Colonic mucosa (tissue), 4 donors: Measurements from ENCODE around the gene FBXO8. TPM values are rescaled to one million over a fixed set of nuclear protein-coding genes. Genes with fewer than 3 reads are reported as not detected.

Experiments used
- DNase-seq: peaks from one replicate; pipeline ENCODE4 v3.0.0-alpha.2; 2020
- H3K27ac ChIP-seq: fragments of 200-600 bp; one replicate; pipeline ENCODE4 v1.8.0; 2021
- H3K27me3 ChIP-seq: fragments of 200-600 bp; one replicate; pipeline ENCODE4 v1.8.0; 2021
- H3K36me3 ChIP-seq: fragments of 200-600 bp; one replicate; pipeline ENCODE4 v1.8.0; 2021
- H3K4me1 ChIP-seq: fragments of 200-600 bp; one replicate; pipeline ENCODE4 v1.8.0; 2021; ENCODE audit warnings: mild to moderate bottlenecking
- H3K4me3 ChIP-seq: fragments of 200-600 bp; one replicate; pipeline ENCODE4 v1.8.0; 2021
- H3K9ac ChIP-seq, 2 donors: one replicate each; pipeline ENCODE4 v1.7.0; 2013; ENCODE audit warnings: control low read depth in 2 of 2, low read depth in 2 of 2, low read length in 2 of 2
- H3K9me3 ChIP-seq: fragments of 200-600 bp; one replicate; pipeline ENCODE4 v1.8.0; 2021
- intact Hi-C: fragments of 100-400 bp; cut with DNase I; formaldehyde crosslinking; loops from one replicate; pipeline ENCODE4 v1.14.1; 2022
- total RNA-seq, 2 donors: library from RNA; stranded (reverse); fragmentation: NEBNext Ultra II Directional in 1 of 2; extraction: Animal tissue kit (Norgen Biotek cat#: 25700) in 1 of 2; gene quantifications; one replicate each; pipeline ENCODE4 v1.2.1, GENCODE V29; 2021
- TF ChIP-seq, protein P1 (sequence below): fragments of 200-600 bp; IDR thresholded peaks from one replicate; pipeline ENCODE4 v1.8.0; 2022; ENCODE audit warnings: antibody characterized with exemption, mild to moderate bottlenecking
- donor health status: healthy.
- donor health status: DM: no; HTN: no; CAD: no.
- donor health status: DM: no; HTN: no; CAD: no.

The FBXO8 gene, protein sequence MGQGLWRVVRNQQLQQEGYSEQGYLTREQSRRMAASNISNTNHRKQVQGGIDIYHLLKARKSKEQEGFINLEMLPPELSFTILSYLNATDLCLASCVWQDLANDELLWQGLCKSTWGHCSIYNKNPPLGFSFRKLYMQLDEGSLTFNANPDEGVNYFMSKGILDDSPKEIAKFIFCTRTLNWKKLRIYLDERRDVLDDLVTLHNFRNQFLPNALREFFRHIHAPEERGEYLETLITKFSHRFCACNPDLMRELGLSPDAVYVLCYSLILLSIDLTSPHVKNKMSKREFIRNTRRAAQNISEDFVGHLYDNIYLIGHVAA
- 10 to 100 TPM; 22.2 to 35.1 TPM for total RNA-seq

DNA sequence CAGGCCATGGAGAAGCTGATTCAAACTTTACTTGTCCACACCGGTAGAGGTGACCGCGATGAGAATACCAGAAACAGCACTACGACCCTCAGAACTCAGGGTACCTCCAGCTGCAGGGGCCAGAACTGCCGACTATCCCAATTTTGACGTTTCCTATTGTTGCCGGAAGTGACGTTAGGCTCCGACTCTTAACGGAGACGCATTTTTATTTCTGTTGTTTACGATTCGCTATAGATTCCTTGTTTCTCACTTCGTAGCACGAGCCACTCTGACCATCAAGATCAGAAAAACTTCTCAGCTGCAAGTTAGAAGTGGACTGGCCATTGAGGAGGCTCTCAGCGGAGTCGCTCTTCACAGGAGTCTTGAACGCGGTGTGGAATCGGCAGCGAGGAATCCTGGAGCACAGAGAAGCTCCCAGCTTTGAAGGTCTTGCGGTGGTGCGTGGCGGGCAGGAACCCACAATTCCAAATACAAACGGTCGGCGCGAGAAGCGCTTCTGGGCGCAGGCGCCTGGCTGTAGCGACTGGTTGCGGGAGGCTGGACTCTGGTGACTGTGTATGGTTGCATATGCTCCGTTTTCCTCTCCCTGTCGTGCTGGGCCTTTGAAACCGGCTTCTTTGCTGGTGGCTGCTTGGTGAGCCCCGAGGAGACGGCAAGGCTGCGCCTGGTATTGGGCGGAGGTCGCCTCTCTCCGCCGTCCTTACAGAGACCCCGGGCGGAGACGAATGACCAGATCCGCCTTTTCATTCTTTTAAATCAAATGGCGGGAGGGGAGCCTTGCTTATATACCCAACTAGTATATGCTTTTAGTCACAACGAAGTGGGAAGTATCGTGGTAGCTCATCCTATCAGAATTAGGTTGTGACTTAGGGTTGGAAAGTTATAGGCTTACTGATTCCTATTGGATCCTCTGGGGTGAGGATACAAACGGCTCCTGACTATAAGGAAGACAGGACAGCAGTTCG lies at the start of gene FBXO8, which contains the start of gene CEP44:
Gene FBXO8, minus strand, starts transcription at position 161 of the 965 bp plus-strand sequence. CDS start 20,575 bp downstream, outside the sequence.
Gene CEP44, plus strand, starts transcription at position 405 of the 965 bp plus-strand sequence. CDS start 15,211 bp downstream, outside the sequence.
- peaks cover 3% of the 10 kb centered on the region for H3K4me1 ChIP-seq
- intact Hi-C loops: no loop called here
- peak within 1 kb of the TSS; percentile 53 for H3K4me3 ChIP-seq

DNA sequence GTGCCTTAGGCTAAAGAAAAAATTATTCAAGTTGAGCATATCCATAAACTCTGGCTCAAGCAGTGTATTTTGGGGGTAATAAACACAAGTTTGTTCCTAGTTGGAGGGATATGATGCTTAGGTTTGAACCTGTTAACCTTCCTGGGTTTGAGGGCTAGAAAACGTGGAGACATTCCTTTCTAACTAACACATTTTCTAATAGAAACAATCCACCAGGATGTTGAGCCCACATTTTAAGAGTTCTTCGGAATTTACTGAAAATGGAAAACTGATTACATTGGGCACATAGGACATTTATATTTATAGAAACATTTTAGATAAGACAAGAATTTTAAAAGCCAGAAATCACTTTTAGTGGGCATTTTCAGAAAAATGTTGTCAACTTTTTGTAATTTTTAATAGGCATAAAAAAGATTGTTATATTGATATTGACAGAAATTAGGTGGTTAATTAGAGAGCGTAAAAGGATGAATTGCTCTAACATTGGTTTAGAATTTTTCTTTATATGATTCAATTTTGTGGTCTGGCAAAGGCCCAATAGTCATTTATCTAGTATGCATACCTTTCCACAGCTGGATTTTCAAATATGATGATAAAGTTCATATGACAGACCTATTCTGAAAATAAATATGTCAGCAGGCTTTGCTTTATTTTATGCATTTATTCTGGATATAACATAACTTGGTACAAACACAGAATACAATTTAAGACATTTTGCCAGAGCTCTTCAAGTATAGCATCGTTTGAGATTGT lies 49.5 kb upstream of the FBXO8 start:
- Histone ChIP-seq H3K27ac (no peak overlapping the region), H3K9me3 (no peaks in the 10 kb centered on the region), H3K4me1 (no peaks in the 10 kb centered on the region), H3K27me3 (no peaks in the 10 kb centered on the region), H3K9ac (no peak overlapping the region), H3K36me3 (no peaks in the 10 kb centered on the region), H3K4me3 (no peak overlapping the region)
- DNase-seq: no peak
- intact Hi-C loops: no loop called here
- TF ChIP-seq, protein P1, sequence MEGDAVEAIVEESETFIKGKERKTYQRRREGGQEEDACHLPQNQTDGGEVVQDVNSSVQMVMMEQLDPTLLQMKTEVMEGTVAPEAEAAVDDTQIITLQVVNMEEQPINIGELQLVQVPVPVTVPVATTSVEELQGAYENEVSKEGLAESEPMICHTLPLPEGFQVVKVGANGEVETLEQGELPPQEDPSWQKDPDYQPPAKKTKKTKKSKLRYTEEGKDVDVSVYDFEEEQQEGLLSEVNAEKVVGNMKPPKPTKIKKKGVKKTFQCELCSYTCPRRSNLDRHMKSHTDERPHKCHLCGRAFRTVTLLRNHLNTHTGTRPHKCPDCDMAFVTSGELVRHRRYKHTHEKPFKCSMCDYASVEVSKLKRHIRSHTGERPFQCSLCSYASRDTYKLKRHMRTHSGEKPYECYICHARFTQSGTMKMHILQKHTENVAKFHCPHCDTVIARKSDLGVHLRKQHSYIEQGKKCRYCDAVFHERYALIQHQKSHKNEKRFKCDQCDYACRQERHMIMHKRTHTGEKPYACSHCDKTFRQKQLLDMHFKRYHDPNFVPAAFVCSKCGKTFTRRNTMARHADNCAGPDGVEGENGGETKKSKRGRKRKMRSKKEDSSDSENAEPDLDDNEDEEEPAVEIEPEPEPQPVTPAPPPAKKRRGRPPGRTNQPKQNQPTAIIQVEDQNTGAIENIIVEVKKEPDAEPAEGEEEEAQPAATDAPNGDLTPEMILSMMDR: no peak

More for the DNA sequence above, at the start of gene FBXO8, which contains the start of gene CEP44:
- H3K9me3 ChIP-seq: no peaks in the 10 kb centered on the region
- TF ChIP-seq, protein P1: no peak
- DNase-seq: peak; percentile 72
- peak within 1 kb of the TSS; percentile 84 to 97 for H3K9ac ChIP-seq
- H3K27ac ChIP-seq: peak within 1 kb of the TSS; percentile 98
- H3K36me3 ChIP-seq: no peaks in the 10 kb centered on the region
- no peaks in the 10 kb centered on the region for H3K27me3 ChIP-seq

DNA sequence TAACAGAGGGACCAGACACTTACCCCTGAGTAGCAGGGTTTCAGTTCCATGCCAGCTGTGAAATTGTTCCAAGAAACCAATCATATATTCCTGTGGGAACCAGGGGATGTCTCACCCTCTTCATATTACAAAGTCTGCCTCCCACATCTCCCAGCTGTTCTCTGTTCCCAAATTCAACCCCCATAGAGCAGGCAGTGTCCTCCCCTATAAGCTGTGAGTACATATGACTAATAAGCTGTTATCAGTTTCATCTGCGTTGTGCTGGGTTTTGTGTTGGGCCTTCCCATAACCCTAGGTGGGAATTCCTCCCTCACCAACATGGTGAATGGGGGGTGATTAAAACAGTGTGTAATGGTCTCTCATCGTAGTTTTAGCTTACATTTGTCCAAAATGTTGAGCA lies 41.3 kb upstream of the FBXO8 start:
- DNase-seq: no peak
- no peaks in the 10 kb centered on the region for H3K36me3 ChIP-seq
- no peaks in the 10 kb centered on the region for H3K4me1 ChIP-seq
- H3K4me3 ChIP-seq: no peak overlapping the region
- H3K27ac ChIP-seq: no peak overlapping the region
- no peak overlapping the region for H3K9ac ChIP-seq
- H3K27me3 ChIP-seq: no peaks in the 10 kb centered on the region
- no peaks in the 10 kb centered on the region for H3K9me3 ChIP-seq
- TF ChIP-seq, protein P1: no peak
- intact Hi-C loops: no loop called here

DNA sequence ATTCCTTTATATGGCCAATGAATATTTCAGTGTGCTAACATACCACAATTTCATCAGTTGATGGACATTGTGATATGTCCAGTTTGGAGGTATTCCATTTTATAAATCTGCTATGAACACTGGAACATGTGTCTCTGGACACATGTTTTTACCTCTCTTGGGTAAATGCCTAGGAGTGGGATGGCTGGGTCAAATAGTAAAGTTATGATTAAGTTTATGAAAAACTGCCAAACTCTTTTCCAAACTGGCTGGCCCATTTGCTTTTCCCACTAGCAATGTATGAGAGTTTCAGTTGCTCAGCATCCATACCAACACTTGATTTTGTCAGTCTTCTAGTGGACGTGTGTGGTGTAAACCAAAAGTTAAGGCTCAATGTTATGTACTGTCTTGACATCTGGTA lies 40.8 kb upstream of the FBXO8 start:
- no peaks in the 10 kb centered on the region for H3K9me3 ChIP-seq
- intact Hi-C loops: no loop called here
- DNase-seq: no peak
- H3K9ac ChIP-seq: no peak overlapping the region
- H3K27ac ChIP-seq: no peak overlapping the region
- no peaks in the 10 kb centered on the region for H3K36me3 ChIP-seq
- H3K4me3 ChIP-seq: no peak overlapping the region
- H3K27me3 ChIP-seq: no peaks in the 10 kb centered on the region
- H3K4me1 ChIP-seq: no peaks in the 10 kb centered on the region
- TF ChIP-seq, protein P1: no peak
